Stimulated activated CD4-positive, alpha-beta T cell treated with anti-CD3 and anti-CD28 coated beads, Interleukin-12 subunit alpha, Interleukin-12 subunit beta, amount 100 ng/mL, for 4 hours (primary cell): ENCODE measurements around the gene SSH3.
"Not testable (repeated sequence)": the region's sequence is repeated elsewhere in the genome, so short reads cannot be mapped to it uniquely, and the experiment has no call there.

ENCODE experiments used
- DNase-seq: peaks from one replicate; pipeline ENCODE4 v3.0.0-alpha.2; 2020

Gene SSH3

GRCh38 chr11:67303132-67303834 lies at the start of gene SSH3:
Gene SSH3 (plus strand): TSS chr11:67303530. CDS start chr11:67303626, 96 bp downstream.
- DNase-seq: peak; percentile 37

GRCh38 chr11:67253872-67254624 lies 49.3 kb upstream of the SSH3 start:
- DNase-seq: no peak

GRCh38 chr11:67254798-67255197 lies 48.5 kb upstream of the SSH3 start:
- no peak for DNase-seq

GRCh38 chr11:67255353-67255752 lies 48.0 kb upstream of the SSH3 start:
- no peak for DNase-seq

- DNase-seq: no peak
These were observed 47.5 kb upstream of the SSH3 start for GRCh38 chr11:67255864-67256263.

- no peak for DNase-seq
These were observed 46.7 kb upstream of the SSH3 start for GRCh38 chr11:67256477-67257135.

- no peak for DNase-seq
These were observed 42.9 kb upstream of the SSH3 start for GRCh38 chr11:67260406-67260805.

- DNase-seq: not testable (repeated sequence)
These were observed 42.3 kb upstream of the SSH3 start for GRCh38 chr11:67260885-67261639.

- DNase-seq: no peak
These were observed 41.7 kb upstream of the SSH3 start for GRCh38 chr11:67261640-67261945.

GRCh38 chr11:67261946-67262681 lies 41.2 kb upstream of the SSH3 start:
- no peak for DNase-seq

- peak; percentile 71 for DNase-seq
These were observed 40.3 kb upstream of the SSH3 start for GRCh38 chr11:67262731-67263675.

GRCh38 chr11:67264260-67264659 lies 39.1 kb upstream of the SSH3 start:
- no peak for DNase-seq

GRCh38 chr11:67264877-67265632 lies 38.3 kb upstream of the SSH3 start:
- no peak for DNase-seq

- peak; percentile 80 for DNase-seq
These were observed 37.5 kb upstream of the SSH3 start for GRCh38 chr11:67265633-67266448.

- no peak for DNase-seq
These were observed 36.7 kb upstream of the SSH3 start, which contains the start of gene GRK2 for GRCh38 chr11:67266449-67267187. Gene GRK2 (plus strand): TSS chr11:67266473. CDS start chr11:67266700, 227 bp downstream.

GRCh38 chr11:67267188-67268080 lies 35.9 kb upstream of the SSH3 start:
- DNase-seq: no peak

- no peak for DNase-seq
These were observed 35.0 kb upstream of the SSH3 start for GRCh38 chr11:67268081-67268961.
